Esophagus squamous epithelium (tissue), 5 donors: Measurements from ENCODE around the gene CCDC171. TPM values are rescaled to one million over a fixed set of nuclear protein-coding genes. Genes with fewer than 3 reads are reported as not detected.

Experiments
- DNase-seq: peaks from one replicate; lab custom pipeline; 2025; lab: John Stamatoyannopoulos, UW
- H3K27ac ChIP-seq, 4 donors: fragments of 200-600 bp; sonication (generic); one replicate each; pipeline ENCODE4 v1.5.1; 2016 to 2019; ENCODE audit warnings: mild to moderate bottlenecking in 1 of 4
- H3K27me3 ChIP-seq, 4 donors: fragments of 200-600 bp; sonication (generic); 1 replicate in 3 of 4; 2 replicates in 1 of 4; pipeline versions ENCODE4 v1.5.1 to v1.6.0; 2017 to 2021; ENCODE audit warnings: antibody characterized with exemption in 1 of 4
- H3K36me3 ChIP-seq, 3 donors: fragments of 200-600 bp; sonication (generic); one replicate each; pipeline ENCODE4 v1.5.1; 2016 to 2019
- H3K4me1 ChIP-seq, 3 donors: fragments of 200-600 bp; sonication (generic); one replicate each; pipeline ENCODE4 v1.5.1; 2017 to 2019
- H3K4me3 ChIP-seq, 4 donors: fragments of 200-600 bp; sonication (generic); 1 replicate in 3 of 4; 2 replicates in 1 of 4; pipeline ENCODE4 v1.5.1; 2016 to 2019; ENCODE audit warnings: mild to moderate bottlenecking in 2 of 4, moderate library complexity in 1 of 4
- H3K9me3 ChIP-seq, 3 donors: fragments of 200-600 bp; sonication (generic); one replicate each; pipeline ENCODE4 v1.5.1; 2016 to 2019
- POLR2A ChIP-seq, 4 donors: fragments of 450-650 bp; IDR thresholded peaks; one replicate each; pipeline ENCODE4 v1.6.1; 2017; ENCODE audit warnings: antibody characterized with exemption in 4 of 4, mild to moderate bottlenecking in 4 of 4, moderate library complexity in 3 of 4
- WGBS, 2 donors: methylation state at CpG; one replicate each; pipeline ENCODE4 v1.1.5; 2018; 5-methylcytosine and 5-hydroxymethylcytosine counted together
- intact Hi-C: fragments of 100-400 bp; cut with DNase I; formaldehyde crosslinking; loops from one replicate; pipeline ENCODE4 v1.15.0; 2022
- total RNA-seq, 4 donors: library from RNA; depleted of rRNA; stranded (reverse); fragments of >200 nt; gene quantifications; one replicate each; pipeline ENCODE4 v1.1.0, GENCODE V29; 2016
- TF ChIP-seq, protein P1 (sequence below), 6 experiments: fragments of 450-650 bp in 4 of 6; fragments of 200-600 bp in 2 of 6; sonication (generic) in 2 of 6; IDR thresholded peaks; one replicate each; pipeline ENCODE4 v1.5.1; 2016 to 2019; ENCODE audit warnings: antibody characterized with exemption in 6 of 6, mild to moderate bottlenecking in 4 of 6, moderate library complexity in 4 of 6
- donor health status: DM: yes; HTN: yes; CAD: no.

CCDC171 gene
- total RNA-seq, 4 donors from 2014 or later, result 0.53 to 2.9 (median 1.6) TPM

GRCh38 chr9:15882328-15882727 is 329.5 kb downstream of the CCDC171 start:
- DNase-seq, result no peak
- 76 to 82% methylated on average over 4 of the region's 4 CpGs for WGBS, 2 donors
- no peaks in the 10 kb centered on the region for H3K36me3 ChIP-seq
- no peaks in the 10 kb centered on the region for H3K4me1 ChIP-seq
- H3K27me3 ChIP-seq, result no peaks in the 10 kb centered on the region
- H3K9me3 ChIP-seq, result no peaks in the 10 kb centered on the region
- intact Hi-C loops, result no loop called here
- H3K4me3 ChIP-seq, result no peak overlapping the region
- TF ChIP-seq POLR2A (IDR thresholded peaks at IDR 0.05), result no peak
- TF ChIP-seq, protein P1, sequence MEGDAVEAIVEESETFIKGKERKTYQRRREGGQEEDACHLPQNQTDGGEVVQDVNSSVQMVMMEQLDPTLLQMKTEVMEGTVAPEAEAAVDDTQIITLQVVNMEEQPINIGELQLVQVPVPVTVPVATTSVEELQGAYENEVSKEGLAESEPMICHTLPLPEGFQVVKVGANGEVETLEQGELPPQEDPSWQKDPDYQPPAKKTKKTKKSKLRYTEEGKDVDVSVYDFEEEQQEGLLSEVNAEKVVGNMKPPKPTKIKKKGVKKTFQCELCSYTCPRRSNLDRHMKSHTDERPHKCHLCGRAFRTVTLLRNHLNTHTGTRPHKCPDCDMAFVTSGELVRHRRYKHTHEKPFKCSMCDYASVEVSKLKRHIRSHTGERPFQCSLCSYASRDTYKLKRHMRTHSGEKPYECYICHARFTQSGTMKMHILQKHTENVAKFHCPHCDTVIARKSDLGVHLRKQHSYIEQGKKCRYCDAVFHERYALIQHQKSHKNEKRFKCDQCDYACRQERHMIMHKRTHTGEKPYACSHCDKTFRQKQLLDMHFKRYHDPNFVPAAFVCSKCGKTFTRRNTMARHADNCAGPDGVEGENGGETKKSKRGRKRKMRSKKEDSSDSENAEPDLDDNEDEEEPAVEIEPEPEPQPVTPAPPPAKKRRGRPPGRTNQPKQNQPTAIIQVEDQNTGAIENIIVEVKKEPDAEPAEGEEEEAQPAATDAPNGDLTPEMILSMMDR (IDR thresholded peaks at IDR 0.05), result no peak
- no peak overlapping the region for H3K27ac ChIP-seq

- TF ChIP-seq POLR2A (IDR thresholded peaks at IDR 0.05), result no peak
- TF ChIP-seq, protein P1 (IDR thresholded peaks at IDR 0.05), result no peak
- no peak overlapping the region for H3K4me3 ChIP-seq
- no peak overlapping the region for H3K27ac ChIP-seq
- no peaks in the 10 kb centered on the region for H3K27me3 ChIP-seq
- WGBS, 2 donors, result 93 to 98% methylated on average over 2 to 3 of the region's 3 CpGs
- H3K9me3 ChIP-seq, result no peaks in the 10 kb centered on the region
- intact Hi-C loops, result no loop called here
- no peak for DNase-seq
- H3K4me1 ChIP-seq, result no peaks in the 10 kb centered on the region
- no peaks in the 10 kb centered on the region for H3K36me3 ChIP-seq
Measured at GRCh38 chr9:15882883-15883282, 330.0 kb downstream of the CCDC171 start.

DNA sequence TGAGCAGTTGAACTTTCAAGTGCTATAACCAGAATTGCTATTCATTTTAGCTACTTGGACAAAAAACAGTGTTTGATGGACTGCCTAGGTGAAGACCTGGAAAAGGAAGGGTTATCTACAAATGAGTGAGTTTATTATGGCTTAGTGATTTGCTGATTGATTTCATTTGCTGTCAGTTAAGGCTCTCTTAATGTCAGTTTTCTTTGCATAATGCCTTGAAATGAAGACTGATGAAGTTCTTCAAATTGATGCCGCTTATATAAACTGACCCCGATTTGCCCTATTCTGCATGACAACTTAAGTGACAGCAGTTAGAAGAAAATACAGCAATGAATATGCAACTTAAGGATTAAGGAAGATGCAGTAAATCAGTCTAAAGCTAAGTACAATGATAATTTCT is 332.6 kb downstream of the CCDC171 start:
- H3K4me3 ChIP-seq, result no peak overlapping the region
- no peak overlapping the region for H3K27ac ChIP-seq
- TF ChIP-seq POLR2A (IDR thresholded peaks at IDR 0.05), result no peak
- TF ChIP-seq, protein P1 (IDR thresholded peaks at IDR 0.05), result no peak
- H3K4me1 ChIP-seq, result no peaks in the 10 kb centered on the region
- no peak for DNase-seq
- H3K27me3 ChIP-seq, result no peaks in the 10 kb centered on the region
- no peaks in the 10 kb centered on the region for H3K9me3 ChIP-seq
- WGBS, 2 donors, result 77 to 86% methylated on average over 2 of the region's 2 CpGs
- no peaks in the 10 kb centered on the region for H3K36me3 ChIP-seq
- intact Hi-C loops, result no loop called here

GRCh38 chr9:15889555-15889954 is 336.7 kb downstream of the CCDC171 start:
- no peak for DNase-seq
- no peaks in the 10 kb centered on the region for H3K9me3 ChIP-seq
- H3K27me3 ChIP-seq, result no peaks in the 10 kb centered on the region
- TF ChIP-seq, protein P1 (IDR thresholded peaks at IDR 0.05), result no peak
- TF ChIP-seq POLR2A (IDR thresholded peaks at IDR 0.05), result no peak
- no peak overlapping the region for H3K27ac ChIP-seq
- intact Hi-C loops, result no loop called here
- no peaks in the 10 kb centered on the region for H3K4me1 ChIP-seq
- H3K4me3 ChIP-seq, result no peak overlapping the region
- no peaks in the 10 kb centered on the region for H3K36me3 ChIP-seq
- 100% methylated on average over 1 of the region's 1 CpG for WGBS, 2 donors

- 66 to 93% methylated on average over 1 of the region's 1 CpG for WGBS, 2 donors
- intact Hi-C loops, result no loop called here
- Histone ChIP-seq H3K9me3 (peaks cover 0 to 7% (median 5%) of the 10 kb centered on the region in 3 donors), H3K36me3 (no peaks in the 10 kb centered on the region), H3K27me3 (no peaks in the 10 kb centered on the region), H3K4me1 (no peaks in the 10 kb centered on the region), H3K27ac (no peak overlapping the region), H3K4me3 (no peak overlapping the region)
- no peak for DNase-seq
- TF ChIP-seq, protein P1 (IDR thresholded peaks at IDR 0.05), result no peak
- no peak for TF ChIP-seq POLR2A (IDR thresholded peaks at IDR 0.05)
Measured at GRCh38 chr9:15901572-15901971, 348.7 kb downstream of the CCDC171 start.
